ENCODE results near the gene CCNL1. TPM values are rescaled to one million over a fixed set of nuclear protein-coding genes. Genes with fewer than 3 reads are reported as not detected.
"Not testable (repeated sequence)": the region's sequence is repeated elsewhere in the genome, so short reads cannot be mapped to it uniquely, and the experiment has no call there.

Gene CCNL1
- total RNA-seq, 1 donor from 2014 or later: 241 TPM

DNA sequence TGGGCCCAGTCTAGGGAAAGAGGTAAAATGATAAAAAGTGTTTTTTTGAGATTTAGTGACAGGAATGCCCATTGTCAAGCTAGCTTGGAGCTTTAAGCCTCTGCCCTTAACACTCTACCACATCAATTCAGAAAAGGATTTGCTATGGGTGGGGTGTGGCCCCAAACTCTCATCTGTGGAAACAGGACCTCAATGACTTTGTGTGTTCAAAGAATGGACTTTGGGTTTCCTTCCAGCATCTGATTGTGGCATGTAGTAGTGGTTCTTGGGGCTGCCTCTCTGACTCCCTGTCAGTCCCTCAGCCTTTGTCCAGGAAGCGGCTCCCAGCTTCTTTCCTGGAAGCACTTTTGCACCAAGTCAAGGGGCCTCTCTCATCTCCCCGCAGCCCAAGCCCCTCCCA, 56.1 kb downstream of the CCNL1 start:
- DNase-seq (ENCODE audit: low spot score in 2 of 2): no peak
- H3K9me3 ChIP-seq: no peaks in the 10 kb centered on the region
- intact Hi-C loops (cut with DNase I): no loop called here
- TF ChIP-seq CTCF (IDR thresholded peaks at IDR 0.05): no peak
- no peaks in the 10 kb centered on the region for H3K27me3 ChIP-seq
- H3K4me1 ChIP-seq: no peaks in the 10 kb centered on the region
- no peak overlapping the region for H3K4me3 ChIP-seq
- H3K27ac ChIP-seq: no peak overlapping the region
- no peaks in the 10 kb centered on the region for H3K36me3 ChIP-seq

DNA sequence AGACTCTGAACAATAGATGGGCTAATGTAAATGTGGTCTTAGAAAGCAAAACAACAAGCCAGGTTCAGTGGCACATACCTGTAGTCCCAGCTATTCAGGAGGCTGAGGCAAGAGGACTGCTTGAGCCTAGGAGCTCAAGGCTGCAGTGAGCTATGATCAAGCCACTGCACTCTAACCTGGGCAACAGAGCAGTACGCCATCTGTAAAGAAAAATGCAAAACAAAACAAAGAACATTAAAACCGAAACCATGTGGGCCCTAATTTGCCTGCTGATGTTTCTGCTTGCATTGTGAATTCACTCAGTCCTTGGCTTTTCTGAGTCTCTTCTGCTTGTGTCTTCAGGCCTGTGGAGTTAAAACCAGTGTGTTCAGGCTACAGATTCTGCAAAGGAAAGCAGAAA, 56.7 kb downstream of the CCNL1 start:
- intact Hi-C loops (cut with DNase I): no loop called here
- Histone ChIP-seq H3K9me3 (no peaks in the 10 kb centered on the region), H3K27me3 (no peaks in the 10 kb centered on the region), H3K36me3 (no peaks in the 10 kb centered on the region), H3K27ac (no peak overlapping the region), H3K4me1 (no peaks in the 10 kb centered on the region), H3K4me3 (no peak overlapping the region)
- TF ChIP-seq CTCF (IDR thresholded peaks at IDR 0.05): no peak
- no peak for DNase-seq (ENCODE audit: low spot score in 2 of 2)

- H3K4me3 ChIP-seq; H3K27ac ChIP-seq; H3K4me1 ChIP-seq; intact Hi-C loops (cut with DNase I); H3K9me3 ChIP-seq; H3K27me3 ChIP-seq; H3K36me3 ChIP-seq; DNase-seq (ENCODE audit: low spot score in 2 of 2): not testable (repeated sequence)
These were observed 57.4 kb downstream of the CCNL1 start for GRCh38 chr3:157102595-157102994.

- H3K27me3 ChIP-seq: no peaks in the 10 kb centered on the region
- H3K4me3 ChIP-seq: no peak overlapping the region
- no peaks in the 10 kb centered on the region for H3K4me1 ChIP-seq
- H3K27ac ChIP-seq: no peak overlapping the region
- H3K36me3 ChIP-seq: no peaks in the 10 kb centered on the region
- no peaks in the 10 kb centered on the region for H3K9me3 ChIP-seq
- no peak for TF ChIP-seq CTCF (IDR thresholded peaks at IDR 0.05)
- intact Hi-C loops (cut with DNase I): no loop called here
- DNase-seq (ENCODE audit: low spot score in 2 of 2): no peak
These were observed 57.8 kb downstream of the CCNL1 start for GRCh38 chr3:157102098-157102497.

GRCh38 chr3:157101486-157101885, 58.5 kb downstream of the CCNL1 start:
- no peaks in the 10 kb centered on the region for H3K36me3 ChIP-seq
- DNase-seq (ENCODE audit: low spot score in 2 of 2): no peak
- no peaks in the 10 kb centered on the region for H3K9me3 ChIP-seq
- no peak overlapping the region for H3K27ac ChIP-seq
- H3K4me1 ChIP-seq: no peaks in the 10 kb centered on the region
- H3K4me3 ChIP-seq: no peak overlapping the region
- no peaks in the 10 kb centered on the region for H3K27me3 ChIP-seq
- intact Hi-C loops (cut with DNase I): no loop called here
- TF ChIP-seq CTCF (IDR thresholded peaks at IDR 0.05): no peak

DNA sequence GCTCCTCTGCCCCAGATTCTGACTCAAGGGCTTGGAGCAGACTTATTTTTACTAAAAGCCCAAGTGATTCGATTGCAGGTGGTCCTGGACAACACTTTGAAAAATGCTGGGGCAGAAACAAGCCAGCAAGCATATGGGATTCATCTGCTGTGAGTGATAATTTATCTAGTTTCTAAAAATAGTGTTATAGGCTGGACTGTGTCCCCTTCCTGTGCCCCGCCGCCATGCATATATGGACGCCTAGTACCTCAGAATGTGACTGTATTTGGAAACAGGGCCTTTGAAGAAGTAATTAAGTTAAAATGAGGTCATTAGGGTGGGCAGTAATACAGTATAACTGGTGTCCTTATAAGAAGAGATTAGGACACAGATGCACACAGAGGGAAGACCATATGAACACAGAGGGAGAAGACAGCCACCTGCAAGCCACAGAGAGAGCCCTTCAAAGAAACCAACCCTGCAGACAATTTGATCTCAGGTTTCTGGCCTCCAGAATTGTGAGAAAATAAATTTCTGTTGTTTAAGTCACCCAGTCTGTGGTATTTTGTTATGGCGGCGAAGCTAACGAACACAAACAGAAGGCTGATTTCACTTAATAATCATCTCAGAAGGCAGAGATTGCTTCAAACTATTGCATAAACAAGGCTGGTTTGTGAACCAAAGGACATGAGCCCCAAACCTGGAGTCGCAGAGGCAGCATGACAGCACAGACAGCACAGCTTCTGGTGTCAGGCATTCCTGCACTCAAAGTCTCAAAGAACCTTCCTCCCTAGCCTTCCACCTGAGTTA, 59.1 kb downstream of the CCNL1 start:
- H3K27ac ChIP-seq: no peak overlapping the region

More for the DNA sequence above, 59.1 kb downstream of the CCNL1 start:
- Histone ChIP-seq H3K36me3 (no peaks in the 10 kb centered on the region), H3K4me1 (no peaks in the 10 kb centered on the region), H3K27me3 (no peaks in the 10 kb centered on the region), H3K9me3 (no peaks in the 10 kb centered on the region), H3K4me3 (no peak overlapping the region)
- intact Hi-C loops (cut with DNase I): no loop called here
- DNase-seq (ENCODE audit: low spot score in 2 of 2): no peak
- TF ChIP-seq CTCF (IDR thresholded peaks at IDR 0.05): no peak
